GM23248 (cell line): Measurements from ENCODE around the gene CRTAC1. TPM values are rescaled to one million over a fixed set of nuclear protein-coding genes. Genes with fewer than 3 reads are reported as not detected.

ENCODE experiments used
- DNase-seq: peaks from one replicate; pipeline ENCODE4 v3.0.0-alpha.2; 2015
- H2AFZ ChIP-seq: fragments of 200-600 bp; sonication (generic); 2 replicates; pipeline ENCODE4 v1.6.1; 2016; ENCODE audit warnings: antibody characterized with exemption
- H3F3A ChIP-seq: fragments of 200-600 bp; sonication (generic); 2 replicates; pipeline ENCODE4 v1.6.1; 2016; ENCODE audit warnings: mild to moderate bottlenecking, antibody characterized with exemption, mixed run types; ENCODE audit not compliant: insufficient read depth
- H3K27ac ChIP-seq: fragments of 200-600 bp; sonication (generic); 2 replicates; pipeline ENCODE4 v1.5.1; 2016; ENCODE audit warnings: mild to moderate bottlenecking
- H3K27me3 ChIP-seq: fragments of 200-600 bp; sonication (generic); replicated peaks from 2 replicates; pipeline ENCODE4 v1.6.1; 2016; ENCODE audit warnings: mild to moderate bottlenecking; ENCODE audit not compliant: insufficient read depth
- H3K36me3 ChIP-seq: fragments of 200-600 bp; sonication (generic); 2 replicates; pipeline ENCODE4 v1.6.1; 2016; ENCODE audit warnings: low read depth, mild to moderate bottlenecking
- H3K4me1 ChIP-seq: fragments of 200-600 bp; sonication (generic); 2 replicates; pipeline ENCODE4 v1.6.1; 2016; ENCODE audit warnings: mild to moderate bottlenecking; ENCODE audit not compliant: insufficient read depth
- H3K4me2 ChIP-seq: fragments of 200-600 bp; sonication (generic); one replicate; pipeline ENCODE4 v1.6.1; 2016; ENCODE audit warnings: mild to moderate bottlenecking; ENCODE audit not compliant: unreplicated experiment
- H3K4me3 ChIP-seq: fragments of 200-600 bp; sonication (generic); 2 replicates; pipeline ENCODE4 v1.5.1; 2016; ENCODE audit warnings: mild to moderate bottlenecking
- H3K79me2 ChIP-seq: fragments of 200-600 bp; sonication (generic); 2 replicates; pipeline ENCODE4 v1.6.1; 2016; ENCODE audit warnings: mild to moderate bottlenecking; ENCODE audit not compliant: insufficient read depth
- H3K9ac ChIP-seq: fragments of 200-600 bp; sonication (generic); 2 replicates; pipeline ENCODE4 v1.6.1; 2016; ENCODE audit warnings: mild to moderate bottlenecking
- H3K9me2 ChIP-seq: fragments of 200-600 bp; sonication (generic); 2 replicates; pipeline ENCODE4 v1.6.1; 2016; ENCODE audit warnings: mixed run types, mild to moderate bottlenecking, moderate library complexity; ENCODE audit not compliant: insufficient read depth
- H3K9me3 ChIP-seq: fragments of 200-600 bp; sonication (generic); one replicate; pipeline ENCODE4 v1.6.1; 2017; ENCODE audit warnings: low read depth
- H4K20me1 ChIP-seq: fragments of 200-600 bp; sonication (generic); 2 replicates; pipeline ENCODE4 v1.6.0; 2016; ENCODE audit not compliant: insufficient read depth
- EZH2 ChIP-seq: fragments of 200-600 bp; sonication (generic); IDR thresholded peaks from 2 replicates; pipeline ENCODE4 v1.6.1; 2018; ENCODE audit warnings: antibody characterized with exemption, mild to moderate bottlenecking; ENCODE audit not compliant: insufficient read depth, poor library complexity, severe bottlenecking
- EZH2phosphoT487 ChIP-seq: fragments of 200-600 bp; sonication (generic); IDR thresholded peaks from 2 replicates; pipeline ENCODE4 v1.6.1; 2018; ENCODE audit warnings: antibody characterized with exemption, moderate library complexity, mild to moderate bottlenecking, low read depth; ENCODE audit not compliant: insufficient read depth
- WGBS, 2 experiments: methylation state at CpG; one replicate each; pipeline ENCODE4 v1.1.6; 2015 to 2017; ENCODE audit warnings: low lambda C conversion rate in 2 of 2, low coverage in 1 of 2; ENCODE audit errors: missing lambda C conversion rate in 2 of 2; 5-methylcytosine and 5-hydroxymethylcytosine counted together
- in situ Hi-C: fragments of 300-500 bp; cut with MboI; formaldehyde crosslinking; loops from 2 replicates; pipeline ENCODE4 v1.15.0; 2020
- polyA plus RNA-seq: library from polyadenylated mRNA; unstranded; fragments of >200 nt; fragmentation: Nextera tagmentation; extraction: Ambion mirVana; gene quantifications from 2 replicates; pipeline ENCODE4 v1.2.1, GENCODE V29; 2016
- total RNA-seq: library from RNA; depleted of rRNA; stranded (reverse); fragments of >200 nt; shearing (Covaris generic); gene quantifications from 2 replicates; pipeline ENCODE4 v1.2.3, GENCODE V29; 2014

Gene CRTAC1
- total and polyA plus RNA-seq, 2 experiments from 2014 or later = not detected

DNA sequence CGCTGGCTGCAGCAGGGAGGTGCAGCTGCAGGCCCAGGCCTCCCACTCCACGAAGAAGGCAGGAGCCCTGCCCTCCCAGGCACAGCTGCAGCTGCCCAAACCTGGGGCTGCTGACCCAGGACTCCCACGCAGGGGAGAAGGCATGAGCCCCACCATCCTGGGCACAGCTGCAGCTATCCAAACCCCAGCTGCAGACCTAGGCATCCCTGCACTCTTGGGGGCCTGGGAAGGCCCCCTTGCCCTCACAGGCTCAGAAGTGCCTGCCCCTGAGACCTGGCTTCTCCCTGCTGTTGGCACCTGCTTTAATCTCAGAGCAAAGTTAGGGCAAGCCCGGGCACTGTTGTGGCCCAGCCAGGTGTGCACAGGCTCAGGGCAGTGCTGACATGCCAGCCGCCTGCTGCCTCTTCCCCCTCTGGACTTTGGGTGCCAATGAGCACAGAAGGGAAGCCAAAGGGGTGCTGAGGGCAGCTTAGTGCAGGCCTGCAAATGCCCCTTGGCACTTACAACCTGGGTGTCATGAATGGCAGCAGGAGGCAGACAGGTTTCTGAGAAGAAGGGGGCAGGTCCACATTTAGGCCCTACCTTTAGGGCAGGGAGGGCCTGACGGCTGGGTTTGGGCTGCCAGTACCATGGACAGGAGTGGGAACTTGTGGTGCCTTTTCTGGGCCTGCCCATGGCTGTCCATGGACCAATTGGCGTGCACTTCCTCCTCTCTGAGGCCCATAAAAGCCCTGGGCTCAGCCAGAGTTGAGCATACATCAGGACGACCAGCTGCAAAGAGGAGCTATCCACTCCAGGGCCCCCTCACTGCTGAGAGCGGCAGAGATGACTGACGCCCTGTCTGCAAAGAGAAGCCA, 31.1 kb downstream of the CRTAC1 start:
- Histone ChIP-seq H3K4me1 (no peaks in the 10 kb centered on the region), H3K9me2 (no peaks in the 10 kb centered on the region), H4K20me1 (no peaks in the 10 kb centered on the region), H3K9ac (no peak overlapping the region), H3K27ac (no peak overlapping the region), H2AFZ (no peak overlapping the region), H3K36me3 (no peaks in the 10 kb centered on the region), H3K4me2 (no peak overlapping the region), H3K79me2 (no peaks in the 10 kb centered on the region), H3K27me3 (no peaks in the 10 kb centered on the region), H3F3A (no peaks in the 10 kb centered on the region), H3K9me3 (no peaks in the 10 kb centered on the region), H3K4me3 (no peak overlapping the region)
- TF ChIP-seq EZH2 = no peak
- TF ChIP-seq EZH2phosphoT487 = no peak
- in situ Hi-C loops = no loop called here
- DNase-seq = no peak
- WGBS, 2 experiments = 25 to 26% methylated on average over 10 of the region's 10 CpGs

GRCh38 chr10:97991871-97992270, 38.5 kb downstream of the CRTAC1 start:
- Histone ChIP-seq H3K4me1 (no peaks in the 10 kb centered on the region), H3K4me3 (no peak overlapping the region), H3K9ac (no peak overlapping the region), H3K79me2 (no peaks in the 10 kb centered on the region), H3K36me3 (no peaks in the 10 kb centered on the region), H3K27me3 (peaks cover 5% of the 10 kb centered on the region; the same call in 1 of the 2 replicates), H3K9me3 (no peaks in the 10 kb centered on the region), H3K27ac (no peak overlapping the region), H3K9me2 (0 out of 2 replicates have a peak, but pooled peaks cover 3% of the 10 kb centered on the region), H3F3A (no peaks in the 10 kb centered on the region), H3K4me2 (no peak overlapping the region), H2AFZ (no peak overlapping the region), H4K20me1 (no peaks in the 10 kb centered on the region)
- WGBS, 2 experiments = 0 to 3% methylated on average over 2 of the region's 2 CpGs
- peak; percentile 37 for DNase-seq
- in situ Hi-C loops = no loop called here
- TF ChIP-seq EZH2phosphoT487 = no peak
- TF ChIP-seq EZH2 = no peak

GRCh38 chr10:97981816-97982215, 48.6 kb downstream of the CRTAC1 start:
- Histone ChIP-seq H2AFZ (no peak overlapping the region), H3K27ac (no peak overlapping the region), H3K27me3 (peaks cover 24% of the 10 kb centered on the region), H3K4me2 (no peak overlapping the region), H3K9me3 (no peaks in the 10 kb centered on the region), H3K4me1 (no peaks in the 10 kb centered on the region), H4K20me1 (no peaks in the 10 kb centered on the region), H3K9me2 (no peaks in the 10 kb centered on the region), H3K9ac (no peak overlapping the region), H3F3A (no peaks in the 10 kb centered on the region), H3K4me3 (no peak overlapping the region), H3K79me2 (no peaks in the 10 kb centered on the region), H3K36me3 (no peaks in the 10 kb centered on the region)
- in situ Hi-C loops = no loop called here
- TF ChIP-seq EZH2phosphoT487 (no peak), EZH2 (no peak)
- DNase-seq = no peak

GRCh38 chr10:97977673-97978072, 52.7 kb downstream of the CRTAC1 start:
- H2AFZ ChIP-seq = no peak overlapping the region
- H3K79me2 ChIP-seq = no peaks in the 10 kb centered on the region
- H3K4me1 ChIP-seq = no peaks in the 10 kb centered on the region
- no peaks in the 10 kb centered on the region for H4K20me1 ChIP-seq
- no peaks in the 10 kb centered on the region for H3K9me3 ChIP-seq
- WGBS, 2 experiments = 15 to 21% methylated on average over 3 of the region's 3 CpGs
- no peaks in the 10 kb centered on the region for H3F3A ChIP-seq
- no peak overlapping the region for H3K4me3 ChIP-seq
- no peak overlapping the region for H3K4me2 ChIP-seq
- H3K27ac ChIP-seq = no peak overlapping the region
- no peaks in the 10 kb centered on the region for H3K9me2 ChIP-seq
- in situ Hi-C loops = no loop called here
- no peaks in the 10 kb centered on the region for H3K36me3 ChIP-seq
- no peak for DNase-seq
- TF ChIP-seq EZH2 (no peak), EZH2phosphoT487 (no peak)
- H3K27me3 ChIP-seq = peaks cover 48% of the 10 kb centered on the region
- H3K9ac ChIP-seq = no peak overlapping the region
